Measurements from ENCODE around the gene GRID1. TPM values are rescaled to one million over a fixed set of nuclear protein-coding genes. Genes with fewer than 3 reads are reported as not detected.
A peak's percentile ranks its signal among the peaks of the same experiment; 100 is the strongest.

Gene GRID1
- total and polyA plus RNA-seq, 9 of the 15 experiments (the other 6 are each of a cell fraction or from before 2014, with no cell fraction given): 0.01 to 7.2 (median 1.2) TPM

GRCh38 chr10:86082556-86082955 lies 284.0 kb downstream of the GRID1 start (continued):
- TF ChIP-seq THRA (IDR thresholded peaks at IDR 0.05): no peak

GRCh38 chr10:86079088-86079487 lies 287.5 kb downstream of the GRID1 start:
- in situ Hi-C loops (cut with MboI): no loop called here
- WGBS (ENCODE audit: insufficient coverage, low coverage, missing lambda C conversion rate): 1% methylated on average over 4 of the region's 4 CpGs
- peak; percentile 98 for FAIRE-seq
- BruUV-seq (replicated peaks): no TSS peak
- Histone ChIP-seq H3K9me3 (replicated peaks; ENCODE audit: control insufficient read depth, insufficient read depth, low read depth, low read length) (no peaks in the 10 kb centered on the region), H3K4me2 (ENCODE audit: insufficient read depth, low read length) (peak overlapping the region; percentile 61), H4K20me1 (replicated peaks; ENCODE audit: control insufficient read depth, insufficient read depth, low read length) (peaks cover 10% of the 10 kb centered on the region; the same call in 1 of the 2 replicates), H3K9ac (ENCODE audit: insufficient read depth in 1 of 2, low read depth in 2 of 2, low read length in 2 of 2) (peak overlapping the region; percentile 31 to 86), H3K27ac (ENCODE audit: extremely low read depth, low read depth, low read length) (peak overlapping the region; percentile 66), H3K4me3 (no peak overlapping the region), H3K27me3 (ENCODE audit: control insufficient read depth in 2 of 2, insufficient read depth in 2 of 2, low read length in 2 of 2) (peaks cover 6 to 15% of the 10 kb centered on the region in 2 experiments; a peak in 4 of 5 replicates), H3K9me1 (ENCODE audit: control insufficient read depth, insufficient read depth, low read length) (peaks cover 5% of the 10 kb centered on the region), H3K36me3 (ENCODE audit: control insufficient read depth, insufficient read depth, low read length) (no peaks in the 10 kb centered on the region), H3K79me2 (ENCODE audit: control insufficient read depth, insufficient read depth, low read length) (no peaks in the 10 kb centered on the region), H2AFZ (ENCODE audit: low read depth, low read length) (peak overlapping the region; percentile 63), H3K4me1 (replicated peaks in 1 of 2; ENCODE audit: control insufficient read depth in 2 of 2, insufficient read depth in 2 of 2, low read length in 2 of 2) (peaks cover 14 to 16% of the 10 kb centered on the region in 2 experiments)
- peak; percentile 63 to 92 (median 79) for DNase-seq (ENCODE audit: extremely low read depth in 1 of 4, low spot score in 3 of 4)
- intact Hi-C loops (cut with micrococcal nuclease): no loop called here
- POLR2A ChIA-PET: interaction anchor here (0.9 to 2.0 kb wide), 2 partner anchors 9 to 69 kb away, joined by 3 to 5 read pairs; no protein-coding TSS in a partner anchor
- CTCF ChIA-PET (ENCODE audit: low intra/inter-chr PET ratio): no interaction called here
- peak; percentile 95 for ATAC-seq
- TF ChIP-seq ELK3 (CRISPR knock-in tag; IDR thresholded peaks at IDR 0.05) (no peak), FOSL1 (tag; conservative IDR thresholded peaks at IDR 0.05) (peak; percentile 92), ZNF282 (CRISPR knock-in tag; IDR thresholded peaks at IDR 0.05) (no peak), TEAD4 (IDR thresholded peaks at IDR 0.05; ENCODE audit: low read length) (peak; percentile 87), TEAD4 (CRISPR knock-in tag; IDR thresholded peaks at IDR 0.05; ENCODE audit: borderline replicate concordance) (no peak), PML (IDR thresholded peaks at IDR 0.05; ENCODE audit: low read length) (peak; percentile 53; the same call in 1 of the 2 replicates), CHAMP1 (IDR thresholded peaks at IDR 0.05) (no peak), SRF (CRISPR knock-in tag; IDR thresholded peaks at IDR 0.05) (no peak), ZNF124 (CRISPR knock-in tag; IDR thresholded peaks at IDR 0.05) (no peak), CEBPZ (IDR thresholded peaks at IDR 0.05; ENCODE audit: borderline replicate concordance, low read depth, low read length) (no peak), PHF8 (IDR thresholded peaks at IDR 0.05; ENCODE audit: borderline replicate concordance, low read length) (no peak), SETDB1 (IDR thresholded peaks at IDR 0.05; ENCODE audit: low read length) (no peak)
